HepG2 (cell line): ENCODE measurements around the gene NLE1. TPM values are rescaled to one million over a fixed set of nuclear protein-coding genes. Genes with fewer than 3 reads are reported as not detected.
A peak's percentile ranks its signal among the peaks of the same experiment; 100 is the strongest.

Experiments used
- ATF6 ChIP-seq: sonication (generic); formaldehyde crosslinking; conservative IDR thresholded peaks from 2 replicates; pipeline ENCODE4 v1.4.0; 2020; ENCODE audit warnings: missing genetic modification reagents
- CREM ChIP-seq, 2 experiments: sonication (generic) in 1 of 2; formaldehyde crosslinking in 1 of 2; IDR thresholded peaks; 2 replicates each; pipeline versions ENCODE4 v1.4.0 to v1.6.1; 2016 to 2020; ENCODE audit warnings: antibody characterized with exemption in 1 of 2, mild to moderate bottlenecking in 1 of 2, missing genetic modification reagents in 1 of 2
- ELF3 ChIP-seq: IDR thresholded peaks from 2 replicates; pipeline ENCODE4 v1.6.1; 2016; ENCODE audit warnings: missing genetic modification reagents, missing compliant biosample characterization
- FOXK1 ChIP-seq: sonication (generic); formaldehyde crosslinking; IDR thresholded peaks from 2 replicates; pipeline ENCODE4 v1.4.0; 2020; ENCODE audit warnings: low read depth, missing genetic modification reagents, borderline replicate concordance
- HOXA7 ChIP-seq: sonication (generic); formaldehyde crosslinking; IDR thresholded peaks from 2 replicates; pipeline ENCODE4 v1.8.1; 2022; ENCODE audit warnings: mild to moderate bottlenecking, missing genetic modification reagents, moderate library complexity
- MED1 ChIP-seq: sonication (generic); formaldehyde crosslinking; IDR thresholded peaks from 2 replicates; pipeline ENCODE4 v1.4.0; 2020; ENCODE audit warnings: missing genetic modification reagents
- NR2F2 ChIP-seq: IDR thresholded peaks from 2 replicates; pipeline ENCODE4 v1.6.1; 2012; ENCODE audit warnings: low read depth, inconsistent platforms, borderline replicate concordance
- PBX2 ChIP-seq: IDR thresholded peaks from 2 replicates; pipeline ENCODE4 v1.6.1; 2016; ENCODE audit warnings: control low read depth
- POGK ChIP-seq: sonication (generic); formaldehyde crosslinking; conservative IDR thresholded peaks from 2 replicates; pipeline ENCODE4 v1.8.0; 2022; ENCODE audit warnings: mild to moderate bottlenecking, moderate library complexity, missing genetic modification reagents
- RARA ChIP-seq: IDR thresholded peaks from 2 replicates; pipeline ENCODE4 v1.6.1; 2016; ENCODE audit warnings: missing genetic modification reagents, missing compliant biosample characterization
- SMC3 ChIP-seq: IDR thresholded peaks from 2 replicates; pipeline ENCODE4 v1.6.1; 2011; ENCODE audit warnings: low read length, improper control_type of control experiment
- ZNF484 ChIP-seq: sonication (generic); formaldehyde crosslinking; IDR thresholded peaks from 2 replicates; pipeline ENCODE4 v1.5.1; 2020; ENCODE audit warnings: mild to moderate bottlenecking, low read depth, missing genetic modification reagents, borderline replicate concordance
- ZNF496 ChIP-seq: sonication (generic); formaldehyde crosslinking; IDR thresholded peaks from 2 replicates; pipeline ENCODE4 v1.8.1; 2023; ENCODE audit warnings: mild to moderate bottlenecking, moderate library complexity, missing genetic modification reagents; ENCODE audit not compliant: insufficient replicate concordance
- ZNF770 ChIP-seq: sonication (generic); formaldehyde crosslinking; IDR thresholded peaks from 2 replicates; pipeline ENCODE4 v1.5.0; 2020; ENCODE audit warnings: mild to moderate bottlenecking, missing genetic modification reagents
- ZNF883 ChIP-seq: sonication (generic); formaldehyde crosslinking; IDR thresholded peaks from 2 replicates; pipeline ENCODE4 v1.5.1; 2020; ENCODE audit warnings: mild to moderate bottlenecking, missing genetic modification reagents; ENCODE audit errors: not compliant biosample characterization
- ZSCAN22 ChIP-seq: sonication (generic); formaldehyde crosslinking; IDR thresholded peaks from 2 replicates; pipeline ENCODE4 v1.4.0; 2020; ENCODE audit warnings: mild to moderate bottlenecking, missing genetic modification reagents
- polyA plus RNA-seq, 8 experiments: library from polyadenylated mRNA; depleted of rRNA in 3 of 8; stranded (reverse) in 7 of 8; unstranded in 1 of 8; fragments of >200 nt; fragmentation: Illumina TruSeq in 4 of 8; extraction: Trizol in 4 of 8; gene quantifications; 2 replicates each; pipeline versions ENCODE4 v1.2.1 to v1.2.3, GENCODE V29; 2011 to 2016; ENCODE audit warnings: low read depth in 4 of 8, missing spikeins in 1 of 8, mixed read lengths in 1 of 8; ENCODE audit not compliant: insufficient read depth in 1 of 8
- total RNA-seq, 5 experiments: library from RNA; depleted of rRNA; stranded (reverse); fragments of >200 nt; fragmentation: Illumina TruSeq; extraction: Trizol; gene quantifications; 2 replicates each; pipeline ENCODE4 v1.2.3, GENCODE V29; 2016; ENCODE audit warnings: low read depth in 1 of 5
- TF ChIP-seq, protein P1 (sequence below): sonication (generic); formaldehyde crosslinking; IDR thresholded peaks from 2 replicates; pipeline ENCODE4 v1.4.0; 2020; ENCODE audit warnings: mild to moderate bottlenecking, missing genetic modification reagents

The NLE1 gene
- total and polyA plus RNA-seq, 2 of the 13 experiments (the other 11 are each of a cell fraction or from before 2014, with no cell fraction given) = 20.3 to 34.5 TPM

DNA sequence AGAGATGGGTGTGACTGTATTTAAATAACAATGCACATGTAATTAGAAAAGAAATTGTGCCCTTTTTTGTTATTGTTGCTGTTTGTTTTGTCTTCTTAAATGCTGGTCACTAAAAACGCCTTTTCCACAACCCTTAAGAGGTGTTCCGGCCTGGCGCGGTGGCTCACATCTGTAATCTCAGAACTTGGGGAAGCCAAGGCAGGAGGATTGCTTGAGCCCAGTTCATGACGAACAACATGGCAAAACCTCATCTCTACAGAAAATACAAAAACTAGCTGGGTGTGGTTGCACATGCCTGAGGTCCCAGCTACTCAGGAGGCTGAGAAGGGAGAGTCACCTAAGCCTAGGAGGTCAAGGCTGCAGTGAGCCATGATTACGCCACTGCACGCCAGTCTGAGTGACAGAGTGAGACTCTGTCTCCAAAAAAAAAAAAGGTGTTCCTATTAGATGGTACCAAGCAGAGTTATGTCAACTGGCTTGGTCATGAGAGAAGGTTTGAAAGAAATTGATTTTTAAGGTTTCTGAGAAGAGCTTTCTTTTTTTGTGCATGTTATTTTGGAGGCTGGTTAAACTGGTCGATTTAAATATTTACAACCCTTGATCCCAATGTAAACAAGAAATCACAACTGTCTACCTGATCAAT lies 55.1 kb downstream of the NLE1 start (continued):
- TF ChIP-seq, protein P1, sequence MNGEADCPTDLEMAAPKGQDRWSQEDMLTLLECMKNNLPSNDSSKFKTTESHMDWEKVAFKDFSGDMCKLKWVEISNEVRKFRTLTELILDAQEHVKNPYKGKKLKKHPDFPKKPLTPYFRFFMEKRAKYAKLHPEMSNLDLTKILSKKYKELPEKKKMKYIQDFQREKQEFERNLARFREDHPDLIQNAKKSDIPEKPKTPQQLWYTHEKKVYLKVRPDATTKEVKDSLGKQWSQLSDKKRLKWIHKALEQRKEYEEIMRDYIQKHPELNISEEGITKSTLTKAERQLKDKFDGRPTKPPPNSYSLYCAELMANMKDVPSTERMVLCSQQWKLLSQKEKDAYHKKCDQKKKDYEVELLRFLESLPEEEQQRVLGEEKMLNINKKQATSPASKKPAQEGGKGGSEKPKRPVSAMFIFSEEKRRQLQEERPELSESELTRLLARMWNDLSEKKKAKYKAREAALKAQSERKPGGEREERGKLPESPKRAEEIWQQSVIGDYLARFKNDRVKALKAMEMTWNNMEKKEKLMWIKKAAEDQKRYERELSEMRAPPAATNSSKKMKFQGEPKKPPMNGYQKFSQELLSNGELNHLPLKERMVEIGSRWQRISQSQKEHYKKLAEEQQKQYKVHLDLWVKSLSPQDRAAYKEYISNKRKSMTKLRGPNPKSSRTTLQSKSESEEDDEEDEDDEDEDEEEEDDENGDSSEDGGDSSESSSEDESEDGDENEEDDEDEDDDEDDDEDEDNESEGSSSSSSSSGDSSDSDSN (CRISPR knock-in tag) = peak; percentile 22; the same call in 1 of the 2 replicates
- TF ChIP-seq RARA (CRISPR knock-in tag) = peak; percentile 96
- TF ChIP-seq NR2F2 = peak; percentile 68; the same call in 1 of the 2 replicates
- TF ChIP-seq MED1 (CRISPR knock-in tag) = peak; percentile 64
- 0 out of 2 replicates have a peak, but pooled peaks have one; percentile 24 for TF ChIP-seq POGK (CRISPR knock-in tag)
- TF ChIP-seq CREM (IDR thresholded peaks at IDR 0.05) = peak; percentile 58
- TF ChIP-seq CREM (CRISPR knock-in tag; IDR thresholded peaks at IDR 0.05) = no peak
- peak; percentile 30; the same call in 1 of the 2 replicates for TF ChIP-seq ELF3 (CRISPR knock-in tag)
- TF ChIP-seq FOXK1 (CRISPR knock-in tag) = peak; percentile 60; the same call in 1 of the 2 replicates
- TF ChIP-seq SMC3 = peak; percentile 21; the same call in 1 of the 2 replicates
- no peak for TF ChIP-seq ZNF883 (CRISPR knock-in tag)
- TF ChIP-seq ZNF484 (CRISPR knock-in tag) = no peak
- TF ChIP-seq ATF6 = no peak
- TF ChIP-seq PBX2 (CRISPR knock-in tag) = peak; percentile 64
- TF ChIP-seq ZSCAN22 (CRISPR knock-in tag) = no peak
- TF ChIP-seq ZNF770 (CRISPR knock-in tag) = peak; percentile 96
- TF ChIP-seq HOXA7 (CRISPR knock-in tag) = no peak
- TF ChIP-seq ZNF496 = no peak
